MM.1S (cell line): ENCODE results near the gene IGFN1.
"Not testable (repeated sequence)": the region's sequence is repeated elsewhere in the genome, so short reads cannot be mapped to it uniquely, and the experiment has no call there.

Experiments used
- DNase-seq: peaks from one replicate; pipeline ENCODE4 v3.0.0-alpha.2; 2015
- H2AFZ ChIP-seq: fragments of 300-600 bp; sonication (generic); 2 replicates; pipeline ENCODE4 v1.6.0; 2016; ENCODE audit warnings: antibody characterized with exemption, low read length
- H3F3A ChIP-seq: fragments of 300-600 bp; sonication (generic); 2 replicates; pipeline ENCODE4 v1.6.1; 2016; ENCODE audit warnings: mild to moderate bottlenecking, antibody characterized with exemption, low read length, moderate library complexity, mixed read lengths; ENCODE audit not compliant: insufficient read depth
- H3K27ac ChIP-seq: fragments of 300-600 bp; sonication (generic); 2 replicates; pipeline ENCODE4 v1.5.1; 2016; ENCODE audit warnings: mild to moderate bottlenecking, low read length
- H3K27me3 ChIP-seq: fragments of 300-600 bp; sonication (generic); replicated peaks from 2 replicates; pipeline ENCODE4 v1.6.0; 2016; ENCODE audit warnings: low read length; ENCODE audit not compliant: insufficient read depth
- H3K36me3 ChIP-seq: fragments of 300-600 bp; sonication (generic); replicated peaks from 2 replicates; pipeline ENCODE4 v1.6.1; 2016; ENCODE audit warnings: mild to moderate bottlenecking, low read length, mixed read lengths; ENCODE audit not compliant: insufficient read depth
- H3K4me1 ChIP-seq: fragments of 300-600 bp; sonication (generic); 2 replicates; pipeline ENCODE4 v1.6.1; 2016; ENCODE audit warnings: low read length, mixed read lengths
- H3K4me2 ChIP-seq: fragments of 300-600 bp; sonication (generic); 2 replicates; pipeline ENCODE4 v1.6.0; 2016; ENCODE audit warnings: low read depth, low read length
- H3K4me3 ChIP-seq: fragments of 300-600 bp; sonication (generic); 2 replicates; pipeline ENCODE4 v1.5.1; 2016; ENCODE audit warnings: low read length, mixed read lengths
- H3K79me2 ChIP-seq: fragments of 300-600 bp; sonication (generic); 2 replicates; pipeline ENCODE4 v1.6.1; 2016; ENCODE audit warnings: mixed run types, low read length, mixed read lengths
- H3K9ac ChIP-seq: fragments of 300-600 bp; sonication (generic); 2 replicates; pipeline ENCODE4 v1.6.1; 2016; ENCODE audit warnings: low read length, mixed read lengths
- H3K9me2 ChIP-seq: fragments of 300-600 bp; sonication (generic); replicated peaks from 2 replicates; pipeline ENCODE4 v1.6.1; 2016; ENCODE audit warnings: mild to moderate bottlenecking, low read length, mixed read lengths; ENCODE audit not compliant: insufficient read depth
- H3K9me3 ChIP-seq: fragments of 300-600 bp; sonication (generic); replicated peaks from 2 replicates; pipeline ENCODE4 v1.6.1; 2016; ENCODE audit warnings: mild to moderate bottlenecking, low read length, mixed read lengths; ENCODE audit not compliant: insufficient read depth
- H4K20me1 ChIP-seq: fragments of 300-600 bp; sonication (generic); 2 replicates; pipeline ENCODE4 v1.6.1; 2016; ENCODE audit warnings: mild to moderate bottlenecking, low read length, moderate library complexity, mixed read lengths; ENCODE audit not compliant: insufficient read depth
- EZH2 ChIP-seq: fragments of 300-600 bp; sonication (generic); optimal IDR thresholded peaks from 2 replicates; pipeline ENCODE3; 2017; ENCODE audit warnings: low read depth, mild to moderate bottlenecking, antibody characterized with exemption, low read length, mixed read lengths
- EZH2phosphoT487 ChIP-seq: fragments of 300-600 bp; sonication (generic); IDR thresholded peaks from 2 replicates; pipeline ENCODE4 v1.6.1; 2018; ENCODE audit warnings: antibody characterized with exemption, low read length
- TF ChIP-seq, protein P1 (sequence below): fragments of 300-600 bp; sonication (generic); IDR thresholded peaks from 2 replicates; pipeline ENCODE4 v1.5.1; 2016; ENCODE audit warnings: antibody characterized with exemption, low read length, mixed read lengths

The IGFN1 gene

DNA sequence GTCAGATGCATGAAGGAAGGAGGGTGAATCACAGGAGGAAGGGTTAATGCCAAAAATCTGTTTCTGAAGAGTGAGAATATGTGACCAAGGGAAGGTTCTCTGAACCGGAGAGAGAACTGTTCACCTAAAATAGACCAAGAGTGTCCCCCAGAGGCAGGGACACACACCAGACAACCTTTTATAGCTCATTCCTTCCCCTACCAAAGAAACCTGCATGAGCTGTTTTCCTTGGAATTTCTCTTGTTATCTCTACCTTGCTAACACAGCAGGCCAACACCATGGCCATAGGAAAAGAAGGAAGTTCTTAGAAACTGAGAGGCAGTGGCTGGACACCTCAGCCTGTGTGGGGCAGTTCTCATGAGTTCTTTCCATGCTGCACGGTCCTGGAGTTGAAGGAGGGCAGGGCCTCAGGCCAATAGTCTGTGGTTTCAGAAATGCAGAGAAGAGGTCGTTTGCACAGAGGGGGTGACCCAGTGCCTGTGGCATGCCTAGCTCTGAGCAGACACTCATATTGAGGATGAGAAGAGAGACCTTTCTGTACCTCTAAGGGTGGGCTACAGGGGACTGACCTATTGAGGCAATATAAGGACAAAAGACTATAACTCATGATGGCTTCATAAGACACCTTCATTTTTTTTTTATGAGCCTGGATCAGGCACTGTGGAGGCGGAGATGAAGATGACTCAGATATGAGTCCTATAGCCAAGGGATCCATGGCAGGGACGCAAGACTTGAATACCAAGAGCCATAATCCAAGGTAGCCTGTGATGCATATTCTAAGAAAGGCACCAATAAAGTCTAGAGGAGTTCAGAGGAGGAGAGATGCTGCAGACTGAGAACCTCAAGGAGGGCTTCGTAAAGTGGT is 39.4 kb downstream of the IGFN1 start:
- Histone ChIP-seq H3K36me3 (no peaks in the 10 kb centered on the region), H3K27ac (no peak overlapping the region), H3K4me2 (no peak overlapping the region), H3K9ac (no peak overlapping the region), H3K27me3 (0 out of 2 replicates have a peak, but pooled peaks cover 1% of the 10 kb centered on the region), H3F3A (no peaks in the 10 kb centered on the region), H3K9me2 (no peaks in the 10 kb centered on the region), H2AFZ (no peak overlapping the region), H3K9me3 (no peaks in the 10 kb centered on the region), H3K4me1 (no peaks in the 10 kb centered on the region), H3K4me3 (no peak overlapping the region), H4K20me1 (no peaks in the 10 kb centered on the region), H3K79me2 (no peaks in the 10 kb centered on the region)
- TF ChIP-seq, protein P1, sequence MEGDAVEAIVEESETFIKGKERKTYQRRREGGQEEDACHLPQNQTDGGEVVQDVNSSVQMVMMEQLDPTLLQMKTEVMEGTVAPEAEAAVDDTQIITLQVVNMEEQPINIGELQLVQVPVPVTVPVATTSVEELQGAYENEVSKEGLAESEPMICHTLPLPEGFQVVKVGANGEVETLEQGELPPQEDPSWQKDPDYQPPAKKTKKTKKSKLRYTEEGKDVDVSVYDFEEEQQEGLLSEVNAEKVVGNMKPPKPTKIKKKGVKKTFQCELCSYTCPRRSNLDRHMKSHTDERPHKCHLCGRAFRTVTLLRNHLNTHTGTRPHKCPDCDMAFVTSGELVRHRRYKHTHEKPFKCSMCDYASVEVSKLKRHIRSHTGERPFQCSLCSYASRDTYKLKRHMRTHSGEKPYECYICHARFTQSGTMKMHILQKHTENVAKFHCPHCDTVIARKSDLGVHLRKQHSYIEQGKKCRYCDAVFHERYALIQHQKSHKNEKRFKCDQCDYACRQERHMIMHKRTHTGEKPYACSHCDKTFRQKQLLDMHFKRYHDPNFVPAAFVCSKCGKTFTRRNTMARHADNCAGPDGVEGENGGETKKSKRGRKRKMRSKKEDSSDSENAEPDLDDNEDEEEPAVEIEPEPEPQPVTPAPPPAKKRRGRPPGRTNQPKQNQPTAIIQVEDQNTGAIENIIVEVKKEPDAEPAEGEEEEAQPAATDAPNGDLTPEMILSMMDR: no peak
- TF ChIP-seq EZH2phosphoT487: no peak
- TF ChIP-seq EZH2: no peak
- no peak for DNase-seq

DNA sequence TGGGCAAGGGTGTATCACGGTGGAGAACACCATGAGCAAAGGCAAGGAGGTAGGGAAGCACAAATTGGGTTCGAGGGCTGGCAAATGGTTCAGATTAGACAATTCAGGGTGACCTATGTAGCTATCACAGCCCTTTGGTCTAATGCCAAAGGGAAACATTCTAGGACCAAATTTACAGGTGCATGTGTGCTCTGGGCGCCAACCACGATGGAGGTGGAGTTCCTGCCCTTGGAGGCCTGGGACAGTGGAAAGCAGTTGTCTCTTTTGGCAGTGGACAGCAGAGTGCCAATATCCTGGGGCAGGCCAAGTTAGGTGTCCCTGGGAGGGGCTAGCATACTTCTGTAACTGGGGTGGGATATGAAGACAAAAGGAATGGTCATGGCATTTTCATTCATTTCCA is 40.1 kb downstream of the IGFN1 start:
- TF ChIP-seq EZH2 (no peak), EZH2phosphoT487 (no peak)
- TF ChIP-seq, protein P1: no peak
- no peaks in the 10 kb centered on the region for H4K20me1 ChIP-seq
- no peak for DNase-seq
- H3K4me1 ChIP-seq: no peaks in the 10 kb centered on the region
- H3K79me2 ChIP-seq: no peaks in the 10 kb centered on the region
- H3K9ac ChIP-seq: no peak overlapping the region
- no peaks in the 10 kb centered on the region for H3K36me3 ChIP-seq
- H3K4me3 ChIP-seq: no peak overlapping the region
- H3K27me3 ChIP-seq: no peaks in the 10 kb centered on the region
- H3K4me2 ChIP-seq: no peak overlapping the region
- no peak overlapping the region for H3K27ac ChIP-seq
- no peak overlapping the region for H2AFZ ChIP-seq
- H3K9me2 ChIP-seq: no peaks in the 10 kb centered on the region
- H3K9me3 ChIP-seq: no peaks in the 10 kb centered on the region
- H3F3A ChIP-seq: no peaks in the 10 kb centered on the region

DNA sequence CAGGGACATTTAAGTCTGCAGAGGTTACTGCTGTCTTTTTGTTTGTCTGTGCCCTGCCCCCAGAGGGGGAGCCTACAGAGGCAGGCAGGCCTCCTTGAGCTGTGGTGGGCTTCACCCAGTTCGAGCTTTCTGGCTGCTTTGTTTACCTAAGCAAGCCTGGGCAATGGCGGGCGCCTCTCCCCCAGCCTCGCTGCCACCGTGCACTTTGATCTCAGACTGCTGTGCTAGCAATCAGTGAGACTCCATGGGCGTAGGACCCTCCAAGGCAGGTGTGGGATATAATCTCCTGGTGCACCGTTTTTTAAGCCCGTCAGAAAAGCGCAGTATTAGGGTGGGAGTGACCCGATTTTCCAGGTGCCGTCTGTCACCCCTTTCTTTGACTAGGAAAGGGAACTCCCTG is 49.0 kb downstream of the IGFN1 start:
- not testable (repeated sequence) for H3K9me3 ChIP-seq, H2AFZ ChIP-seq, H3K4me2 ChIP-seq, H3K27me3 ChIP-seq, DNase-seq, H3K27ac ChIP-seq, H3K79me2 ChIP-seq, H3K9me2 ChIP-seq, H3F3A ChIP-seq, H3K4me3 ChIP-seq, H3K36me3 ChIP-seq, H3K4me1 ChIP-seq, H4K20me1 ChIP-seq, H3K9ac ChIP-seq

DNA sequence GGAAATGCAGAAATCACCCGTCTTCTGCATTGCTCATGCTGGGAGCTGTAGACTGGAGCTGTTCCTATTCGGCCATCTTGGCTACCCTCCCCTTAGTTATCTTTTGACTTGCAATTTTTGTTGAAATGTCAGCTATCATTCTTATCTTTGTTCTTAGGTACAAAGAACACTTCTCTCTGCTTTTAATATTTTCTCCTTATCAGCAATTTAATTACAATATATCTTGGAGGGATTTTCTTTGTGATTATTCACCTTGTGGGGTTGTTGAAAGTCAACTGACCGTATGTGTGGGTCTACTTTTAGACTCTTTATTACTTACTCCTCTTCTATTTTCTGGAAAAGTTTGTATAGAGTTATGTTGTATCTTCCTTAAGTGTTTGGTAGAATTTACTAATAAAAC is 49.5 kb downstream of the IGFN1 start:
- Histone ChIP-seq H3K9me3 (no peaks in the 10 kb centered on the region), H3K4me3 (no peak overlapping the region), H2AFZ (no peak overlapping the region), H3F3A (no peaks in the 10 kb centered on the region), H3K79me2 (no peaks in the 10 kb centered on the region), H3K4me2 (no peak overlapping the region), H4K20me1 (no peaks in the 10 kb centered on the region), H3K36me3 (no peaks in the 10 kb centered on the region), H3K9ac (no peak overlapping the region), H3K4me1 (no peaks in the 10 kb centered on the region), H3K27ac (no peak overlapping the region), H3K9me2 (no peaks in the 10 kb centered on the region), H3K27me3 (no peaks in the 10 kb centered on the region)
- TF ChIP-seq EZH2phosphoT487 (no peak), EZH2 (no peak)
- TF ChIP-seq, protein P1: no peak
- no peak for DNase-seq
